HG02759 (cell line): ENCODE measurements around the gene ATG10.
"Not testable (repeated sequence)": the region's sequence is repeated elsewhere in the genome, so short reads cannot be mapped to it uniquely, and the experiment has no call there.

Experiments
- ATAC-seq: cut with Tn5 transposase; IDR thresholded peaks from one replicate; pipeline ENCODE4 v1.9.1; 2021; ENCODE audit warnings: mild to moderate bottlenecking, moderate library complexity; ENCODE audit not compliant: unreplicated experiment

The ATG10 gene

DNA sequence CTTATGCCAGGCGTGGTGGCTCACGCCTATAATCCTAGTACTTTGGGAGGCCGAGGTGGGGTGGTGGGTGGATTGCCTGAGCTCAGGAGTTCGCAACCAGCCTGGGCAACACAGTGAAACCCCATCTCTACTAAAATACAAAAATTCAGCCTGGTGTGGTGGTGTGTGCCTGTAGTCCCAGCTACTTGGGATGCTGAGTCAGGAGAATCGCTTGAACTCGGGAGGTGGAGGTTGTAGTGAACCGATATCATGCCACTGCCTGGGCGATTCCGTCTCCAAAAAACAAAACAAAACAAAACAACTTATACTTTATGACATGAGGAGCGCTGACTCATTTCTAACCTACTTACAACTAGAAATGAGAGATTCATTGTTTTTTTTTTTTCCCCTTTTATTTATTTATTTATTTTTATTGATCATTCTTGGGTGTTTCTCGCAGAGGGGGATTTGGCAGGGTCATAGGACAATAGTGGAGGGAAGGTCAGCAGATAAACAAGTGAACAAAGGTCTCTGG lies 10.4 kb downstream of the ATG10 start:
- not testable (repeated sequence) for ATAC-seq

- not testable (repeated sequence) for ATAC-seq
These were observed 11.3 kb downstream of the ATG10 start for GRCh38 chr5:81983148-81983547.

DNA sequence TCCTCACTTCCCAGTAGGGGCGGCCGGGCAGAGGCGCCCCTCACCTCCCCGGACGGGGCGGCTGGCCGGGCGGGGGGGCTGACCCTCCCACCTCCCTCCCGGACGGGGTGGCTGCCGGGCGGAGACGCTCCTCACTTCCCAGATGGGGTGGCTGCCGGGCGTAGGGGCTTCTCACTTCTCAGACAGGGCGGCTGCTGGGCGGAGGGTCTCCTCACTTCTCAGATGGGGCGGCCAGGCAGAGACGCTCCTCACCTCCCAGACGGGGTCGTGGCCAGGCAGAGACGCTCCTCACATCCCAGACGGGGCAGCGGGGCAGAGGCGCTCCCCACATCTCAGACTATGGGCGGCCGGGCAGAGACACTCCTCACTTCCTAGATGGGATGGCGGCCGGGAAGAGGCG lies 11.7 kb downstream of the ATG10 start:
- ATAC-seq: not testable (repeated sequence)

GRCh38 chr5:81986126-81986525 lies 14.3 kb downstream of the ATG10 start:
- no peak for ATAC-seq

DNA sequence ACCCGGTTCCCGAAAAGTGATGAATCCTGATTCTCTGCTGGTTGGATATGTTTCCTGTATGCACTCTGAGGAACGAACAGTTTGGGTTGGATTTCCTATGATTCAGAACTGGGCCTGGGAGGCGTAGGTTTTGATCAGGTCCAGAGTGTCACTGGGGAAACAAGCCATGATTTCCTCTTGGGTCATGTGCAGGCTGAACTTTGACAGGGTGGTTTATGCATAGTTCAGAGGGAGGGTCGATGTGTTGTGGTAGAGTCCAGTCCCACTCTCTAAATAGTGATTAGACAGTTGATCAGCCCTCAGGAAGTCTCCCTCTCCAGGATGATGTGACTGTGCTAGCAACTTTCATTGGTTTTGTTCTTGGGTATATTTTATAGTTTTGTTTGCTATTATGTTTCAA lies 17.4 kb downstream of the ATG10 start:
- no peak for ATAC-seq

DNA sequence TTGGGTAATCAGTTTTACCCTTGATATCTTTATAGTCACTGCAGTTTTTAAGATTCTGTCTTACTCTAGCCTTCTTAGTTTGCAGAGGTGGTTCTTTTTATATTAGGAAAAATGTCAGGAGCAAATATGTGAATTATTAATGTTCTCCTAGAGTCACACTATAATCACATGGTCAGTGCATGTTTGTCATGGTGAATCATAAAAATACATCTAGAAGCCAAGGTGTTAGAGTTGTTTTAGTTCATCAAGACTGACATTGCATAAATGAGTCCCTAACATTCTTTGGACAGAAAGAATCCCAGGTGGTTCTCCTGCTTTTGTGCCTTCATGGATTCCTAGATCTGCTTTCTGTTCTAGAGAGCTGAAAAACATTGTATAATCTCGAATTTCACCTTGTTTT lies 22.9 kb downstream of the ATG10 start:
- no peak for ATAC-seq

DNA sequence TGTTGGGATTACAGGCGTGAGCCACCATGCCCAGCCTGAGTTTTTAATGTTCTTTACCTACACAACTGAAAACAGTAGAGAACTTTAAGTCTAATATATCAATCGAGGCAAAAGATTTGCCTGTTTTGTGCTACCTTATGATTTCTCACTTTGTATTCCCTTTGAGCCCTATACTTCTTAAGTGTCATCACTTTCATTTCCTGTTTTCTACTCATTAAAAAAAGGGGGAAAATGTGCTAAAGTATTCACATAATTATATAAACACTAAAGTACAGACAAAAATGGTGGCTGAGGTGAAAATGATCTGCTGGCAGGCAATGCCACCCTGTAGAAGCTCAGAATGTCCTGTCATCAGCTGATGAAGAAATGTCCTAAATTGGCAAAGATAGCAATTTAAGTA lies 23.6 kb downstream of the ATG10 start:
- ATAC-seq: no peak

DNA sequence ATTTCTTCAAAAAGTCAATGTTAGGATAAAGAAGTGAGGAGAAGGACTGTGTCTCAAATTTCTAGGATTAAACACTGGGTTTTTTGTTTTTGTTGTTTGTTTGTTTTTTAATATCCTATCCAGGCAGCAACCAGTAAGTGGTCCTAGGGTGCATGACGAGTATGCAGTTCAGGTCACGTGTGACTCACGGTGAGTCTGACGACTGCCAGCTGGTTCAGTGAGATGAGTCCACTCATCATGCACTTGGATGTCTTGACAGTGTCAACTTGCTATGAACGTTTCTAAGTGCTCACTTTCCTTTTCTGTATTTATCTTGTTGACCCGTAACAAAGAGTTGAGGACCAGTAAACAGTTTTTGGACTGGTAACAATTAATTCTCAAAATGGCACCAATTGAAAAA lies 32.7 kb downstream of the ATG10 start:
- no peak for ATAC-seq

- ATAC-seq: not testable (repeated sequence)
These were observed 38.0 kb downstream of the ATG10 start for GRCh38 chr5:82009869-82010268.

DNA sequence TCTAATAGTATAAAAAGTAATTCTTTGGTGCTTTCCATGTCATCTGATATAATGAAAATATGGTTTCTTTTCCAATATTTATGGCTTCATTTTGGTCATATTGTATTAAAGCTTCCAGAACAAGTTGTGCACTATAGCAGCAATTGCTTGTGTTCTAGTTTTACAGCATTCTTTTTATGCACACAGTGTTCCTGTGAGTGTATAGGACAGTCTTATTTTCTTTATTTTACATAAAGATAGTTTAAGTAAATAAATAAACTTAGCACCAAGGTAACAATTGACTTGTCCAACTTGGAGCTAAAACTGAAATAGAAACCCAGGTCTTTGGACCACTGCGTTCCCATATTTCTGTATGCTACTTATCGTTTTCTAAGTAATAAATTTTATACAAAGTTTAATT lies 38.9 kb downstream of the ATG10 start:
- ATAC-seq: no peak

- no peak for ATAC-seq
These were observed 39.9 kb downstream of the ATG10 start for GRCh38 chr5:82011761-82012160.

DNA sequence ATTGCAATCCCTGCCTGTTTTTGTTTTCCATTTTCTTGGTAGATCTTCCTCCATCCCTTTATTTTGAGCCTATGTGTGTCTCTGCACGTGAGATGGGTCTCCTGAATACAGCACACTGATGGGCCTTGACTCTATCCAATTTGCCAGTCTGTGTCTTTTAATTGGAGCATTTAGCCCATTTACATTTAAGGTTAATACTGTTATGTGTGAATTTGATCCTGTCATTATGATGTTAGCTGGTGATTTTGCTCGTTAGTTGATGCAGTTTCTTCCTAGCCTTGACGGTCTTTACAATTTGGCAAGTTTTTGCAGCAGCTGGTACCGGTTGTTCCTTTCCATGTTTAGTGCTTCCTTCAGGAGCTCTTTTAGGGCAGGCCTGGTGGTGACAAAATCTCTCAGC lies 42.8 kb downstream of the ATG10 start:
- not testable (repeated sequence) for ATAC-seq

DNA sequence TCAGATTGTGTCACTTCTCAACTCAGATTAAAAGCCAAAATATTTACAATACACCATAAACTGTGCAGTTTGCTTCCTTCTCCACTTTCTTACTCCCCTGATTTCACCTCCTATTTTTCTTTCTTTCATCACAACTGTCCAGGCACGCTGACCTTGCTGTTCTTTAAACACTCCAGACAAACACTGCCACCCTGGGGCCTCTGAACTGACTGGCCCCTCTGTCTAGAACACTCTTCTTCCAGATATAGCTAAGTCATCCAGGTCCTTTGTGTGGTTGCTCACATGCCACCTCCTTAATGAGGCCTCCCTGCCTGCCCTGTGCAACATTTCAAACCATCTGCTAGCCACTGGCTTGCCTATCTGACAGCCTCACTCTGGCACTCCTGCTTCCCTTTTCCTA lies 46.6 kb downstream of the ATG10 start:
- no peak for ATAC-seq

- no peak for ATAC-seq
These were observed 47.7 kb downstream of the ATG10 start for GRCh38 chr5:82019342-82020138.

- ATAC-seq: no peak
These were observed 50.7 kb downstream of the ATG10 start for GRCh38 chr5:82022499-82022898.

DNA sequence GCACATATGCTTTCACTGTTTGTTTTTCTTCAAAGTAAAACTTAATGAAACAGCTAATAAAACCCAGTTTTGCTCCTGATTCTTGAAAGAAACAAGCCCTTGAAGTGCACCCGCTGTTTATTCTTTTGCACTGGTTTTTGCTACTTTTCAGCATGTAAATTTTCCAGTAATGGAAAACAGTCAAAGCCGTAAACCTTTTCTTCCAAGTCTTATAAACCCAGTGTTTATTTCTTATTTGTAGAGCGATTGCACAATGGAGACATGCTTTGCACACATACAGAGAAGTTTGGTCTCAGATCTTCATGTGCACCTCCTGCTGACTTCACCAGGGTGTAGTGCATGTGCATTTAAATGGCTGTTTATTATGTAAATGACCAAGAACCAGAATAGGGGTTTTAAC lies 51.8 kb downstream of the ATG10 start:
- no peak for ATAC-seq

DNA sequence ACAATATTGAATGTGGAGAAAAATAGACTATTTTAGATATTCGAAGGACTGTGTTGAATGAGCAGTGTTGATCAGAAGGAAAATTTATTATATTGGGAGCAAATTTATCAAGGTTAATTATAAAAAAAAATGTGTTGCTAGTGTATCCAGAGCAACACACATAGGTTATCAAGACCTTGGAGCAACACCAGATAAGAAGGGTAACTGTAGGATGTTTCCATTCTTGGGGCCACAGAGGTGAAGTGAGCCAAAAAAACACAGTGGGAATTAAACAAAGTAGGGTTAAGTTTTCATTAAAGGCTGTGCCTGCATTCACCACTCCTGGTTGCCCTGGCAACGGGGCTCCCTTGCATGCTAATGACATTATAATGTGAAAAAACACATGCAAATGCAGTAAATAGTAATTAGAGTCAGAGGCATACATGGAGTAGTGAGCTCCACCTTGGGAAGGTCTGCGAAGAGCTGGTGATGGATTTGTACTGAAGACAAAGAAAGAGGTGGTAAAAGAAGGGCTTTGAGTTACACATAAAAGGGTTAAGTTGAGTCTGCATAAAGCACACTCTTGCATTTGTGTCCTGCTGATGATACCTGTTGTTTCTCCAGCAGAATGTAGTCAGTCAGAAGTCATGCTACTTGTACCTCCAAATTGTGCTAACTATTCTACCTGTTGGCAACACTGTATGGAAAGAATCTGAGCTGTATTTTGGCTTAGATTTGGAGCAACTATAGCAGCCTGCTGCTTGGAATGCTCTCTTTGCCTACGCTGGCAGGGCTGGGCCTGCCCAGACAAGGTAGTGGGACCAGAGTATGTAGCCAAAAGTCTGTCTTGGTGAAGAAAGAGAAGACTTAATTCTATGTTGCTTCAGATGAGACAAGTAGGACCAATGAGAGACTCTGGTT lies 59.6 kb downstream of the ATG10 start:
- ATAC-seq: no peak

- ATAC-seq: not testable (repeated sequence)
These were observed 71.1 kb downstream of the ATG10 start for GRCh38 chr5:82042894-82043293.

DNA sequence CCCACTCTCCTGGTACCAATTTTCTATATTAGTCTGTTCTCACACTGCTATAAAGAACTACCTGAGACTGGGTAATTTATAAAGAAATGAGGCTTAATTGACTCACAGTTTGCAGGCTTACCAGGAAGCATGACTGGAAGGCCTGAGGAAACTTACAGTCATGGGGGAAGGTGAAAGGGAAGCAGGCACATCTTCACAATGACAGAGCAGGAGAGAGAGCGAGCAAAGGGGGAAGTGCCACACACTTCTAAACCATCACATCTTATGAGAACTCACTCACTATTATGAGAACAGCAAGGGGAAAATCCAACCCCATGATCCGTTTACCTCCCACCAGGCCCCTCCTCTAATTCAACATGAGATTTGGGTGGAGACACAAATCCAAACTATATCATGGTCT lies 72.2 kb downstream of the ATG10 start:
- ATAC-seq: no peak

DNA sequence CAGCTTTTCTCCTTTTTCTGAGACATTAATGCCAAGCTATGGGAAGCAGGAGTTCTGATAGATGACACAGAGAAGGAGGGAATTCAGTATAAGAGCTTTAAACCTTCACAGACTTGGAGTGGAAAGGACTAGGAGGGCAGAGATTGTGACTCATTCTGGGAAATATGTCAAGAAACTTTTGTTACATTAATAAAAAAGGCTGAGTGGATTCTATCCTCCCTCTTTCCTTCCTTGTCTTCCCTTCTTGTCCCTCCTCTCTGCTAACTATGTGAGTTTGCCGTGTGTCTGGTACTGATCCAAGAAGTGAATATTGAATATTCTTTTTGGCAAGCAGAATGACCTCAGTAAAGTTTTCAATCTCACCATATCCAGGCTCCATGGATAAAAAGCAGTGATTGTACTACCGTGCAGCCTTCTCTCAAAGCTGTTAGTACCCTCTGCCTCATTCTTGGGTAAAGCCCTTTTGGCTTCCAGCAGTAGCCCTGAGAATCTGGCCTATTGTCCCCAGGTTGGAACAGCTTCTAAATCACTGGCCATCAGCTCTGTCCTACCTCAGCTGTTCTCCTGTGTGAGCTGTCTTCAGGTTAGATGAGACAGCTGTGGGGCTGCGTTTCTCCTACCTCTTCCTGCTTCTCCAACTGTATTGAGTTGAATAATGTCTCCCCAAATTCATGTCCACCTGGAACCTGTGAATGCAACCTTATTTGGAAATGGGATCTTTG lies 73.9 kb downstream of the ATG10 start:
- no peak for ATAC-seq

GRCh38 chr5:82046276-82046647 lies 74.4 kb downstream of the ATG10 start:
- no peak for ATAC-seq
